Colonic mucosa (tissue), 4 donors: ENCODE data around the gene C12orf60. TPM values are rescaled to one million over a fixed set of nuclear protein-coding genes. Genes with fewer than 3 reads are reported as not detected.
"Not testable (repeated sequence)": the region's sequence is repeated elsewhere in the genome, so short reads cannot be mapped to it uniquely, and the experiment has no call there.

Experiments
- DNase-seq: peaks from one replicate; pipeline ENCODE4 v3.0.0-alpha.2; 2020
- H3K27ac ChIP-seq: fragments of 200-600 bp; one replicate; pipeline ENCODE4 v1.8.0; 2021
- H3K27me3 ChIP-seq: fragments of 200-600 bp; one replicate; pipeline ENCODE4 v1.8.0; 2021
- H3K36me3 ChIP-seq: fragments of 200-600 bp; one replicate; pipeline ENCODE4 v1.8.0; 2021
- H3K4me1 ChIP-seq: fragments of 200-600 bp; one replicate; pipeline ENCODE4 v1.8.0; 2021; ENCODE audit warnings: mild to moderate bottlenecking
- H3K4me3 ChIP-seq: fragments of 200-600 bp; one replicate; pipeline ENCODE4 v1.8.0; 2021
- H3K9ac ChIP-seq, 2 donors: one replicate each; pipeline ENCODE4 v1.7.0; 2013; ENCODE audit warnings: control low read depth in 2 of 2, low read depth in 2 of 2, low read length in 2 of 2
- H3K9me3 ChIP-seq: fragments of 200-600 bp; one replicate; pipeline ENCODE4 v1.8.0; 2021
- intact Hi-C: fragments of 100-400 bp; cut with DNase I; formaldehyde crosslinking; loops from one replicate; pipeline ENCODE4 v1.14.1; 2022
- total RNA-seq, 2 donors: library from RNA; stranded (reverse); fragmentation: NEBNext Ultra II Directional in 1 of 2; extraction: Animal tissue kit (Norgen Biotek cat#: 25700) in 1 of 2; gene quantifications; one replicate each; pipeline ENCODE4 v1.2.1, GENCODE V29; 2021
- TF ChIP-seq, protein P1 (sequence below): fragments of 200-600 bp; IDR thresholded peaks from one replicate; pipeline ENCODE4 v1.8.0; 2022; ENCODE audit warnings: antibody characterized with exemption, mild to moderate bottlenecking
- donor health status: healthy.
- donor health status: DM: no; HTN: no; CAD: no.
- donor health status: DM: no; HTN: no; CAD: no.

Gene C12orf60, protein sequence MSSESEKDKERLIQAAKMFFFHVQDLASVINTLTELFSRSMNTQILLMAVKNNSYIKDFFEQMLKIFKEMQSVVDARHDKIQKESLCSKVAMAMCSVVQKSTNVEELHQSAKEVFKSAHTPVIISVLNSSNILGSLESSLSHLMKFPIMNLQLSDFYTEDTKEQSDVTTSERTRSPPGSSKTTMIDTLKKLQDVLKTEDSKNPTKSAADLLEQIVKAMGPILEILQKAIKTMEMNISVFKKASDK
- under 1 TPM; 0.42 to 0.89 TPM for total RNA-seq

DNA sequence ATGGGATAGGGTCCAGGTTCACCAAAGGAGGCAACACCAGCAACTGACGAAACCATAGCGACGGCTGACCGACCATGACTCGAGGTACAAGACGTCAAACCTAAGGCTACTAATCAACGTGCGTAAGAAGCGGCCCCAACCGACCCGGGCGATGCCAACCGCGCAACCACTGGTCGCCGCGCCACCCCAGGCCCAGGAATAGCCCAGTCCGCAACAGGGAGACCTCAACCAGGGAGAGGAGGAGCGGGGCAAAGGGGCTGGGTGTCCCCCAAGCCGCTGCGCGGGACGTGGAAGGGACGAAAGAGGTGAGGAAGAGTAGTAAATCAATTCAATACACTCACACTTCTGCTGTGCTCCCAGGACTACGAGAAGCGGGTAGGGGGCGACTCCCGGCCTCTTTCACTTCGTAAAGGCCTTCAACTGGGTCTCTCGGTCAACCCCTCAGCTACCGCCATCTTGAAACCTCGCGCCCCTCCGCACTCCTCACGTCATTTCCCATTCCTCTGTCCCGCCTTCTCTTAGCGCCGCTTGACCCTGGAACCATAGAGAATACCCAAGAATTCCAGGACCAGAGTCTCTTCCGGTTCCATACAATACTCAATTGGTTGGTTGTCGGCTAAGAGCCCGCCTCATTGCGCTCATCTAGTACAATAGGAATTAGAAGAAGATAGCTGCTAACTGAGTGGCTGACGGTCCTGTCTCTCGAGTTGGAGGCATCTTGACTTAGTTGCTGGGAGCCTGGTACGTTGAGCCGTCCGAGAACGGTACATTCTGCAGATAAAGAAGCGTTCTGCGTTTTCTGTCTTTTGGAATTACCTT is at the start of gene C12orf60, which contains the start of gene WBP11:
Gene C12orf60 (plus strand): TSS at position 660 of the 819 bp plus-strand sequence. CDS start 19,266 bp downstream, outside the sequence.
Gene WBP11 (minus strand): TSS at position 468 of the 819 bp plus-strand sequence. CDS start 2,095 bp downstream, outside the sequence.
- TF ChIP-seq, protein P1, sequence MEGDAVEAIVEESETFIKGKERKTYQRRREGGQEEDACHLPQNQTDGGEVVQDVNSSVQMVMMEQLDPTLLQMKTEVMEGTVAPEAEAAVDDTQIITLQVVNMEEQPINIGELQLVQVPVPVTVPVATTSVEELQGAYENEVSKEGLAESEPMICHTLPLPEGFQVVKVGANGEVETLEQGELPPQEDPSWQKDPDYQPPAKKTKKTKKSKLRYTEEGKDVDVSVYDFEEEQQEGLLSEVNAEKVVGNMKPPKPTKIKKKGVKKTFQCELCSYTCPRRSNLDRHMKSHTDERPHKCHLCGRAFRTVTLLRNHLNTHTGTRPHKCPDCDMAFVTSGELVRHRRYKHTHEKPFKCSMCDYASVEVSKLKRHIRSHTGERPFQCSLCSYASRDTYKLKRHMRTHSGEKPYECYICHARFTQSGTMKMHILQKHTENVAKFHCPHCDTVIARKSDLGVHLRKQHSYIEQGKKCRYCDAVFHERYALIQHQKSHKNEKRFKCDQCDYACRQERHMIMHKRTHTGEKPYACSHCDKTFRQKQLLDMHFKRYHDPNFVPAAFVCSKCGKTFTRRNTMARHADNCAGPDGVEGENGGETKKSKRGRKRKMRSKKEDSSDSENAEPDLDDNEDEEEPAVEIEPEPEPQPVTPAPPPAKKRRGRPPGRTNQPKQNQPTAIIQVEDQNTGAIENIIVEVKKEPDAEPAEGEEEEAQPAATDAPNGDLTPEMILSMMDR, result no peak
- H3K4me1 ChIP-seq, result no peaks in the 10 kb centered on the region
- H3K9ac ChIP-seq, result peak within 1 kb of the TSS; percentile 83 to 90
- H3K36me3 ChIP-seq, result no peaks in the 10 kb centered on the region
- intact Hi-C loops, result no loop called here
- peak within 1 kb of the TSS; percentile 83 for H3K27ac ChIP-seq
- peak within 1 kb of the TSS; percentile 92 for H3K4me3 ChIP-seq
- no peaks in the 10 kb centered on the region for H3K27me3 ChIP-seq
- peak; percentile 96 for DNase-seq
- no peaks in the 10 kb centered on the region for H3K9me3 ChIP-seq

DNA sequence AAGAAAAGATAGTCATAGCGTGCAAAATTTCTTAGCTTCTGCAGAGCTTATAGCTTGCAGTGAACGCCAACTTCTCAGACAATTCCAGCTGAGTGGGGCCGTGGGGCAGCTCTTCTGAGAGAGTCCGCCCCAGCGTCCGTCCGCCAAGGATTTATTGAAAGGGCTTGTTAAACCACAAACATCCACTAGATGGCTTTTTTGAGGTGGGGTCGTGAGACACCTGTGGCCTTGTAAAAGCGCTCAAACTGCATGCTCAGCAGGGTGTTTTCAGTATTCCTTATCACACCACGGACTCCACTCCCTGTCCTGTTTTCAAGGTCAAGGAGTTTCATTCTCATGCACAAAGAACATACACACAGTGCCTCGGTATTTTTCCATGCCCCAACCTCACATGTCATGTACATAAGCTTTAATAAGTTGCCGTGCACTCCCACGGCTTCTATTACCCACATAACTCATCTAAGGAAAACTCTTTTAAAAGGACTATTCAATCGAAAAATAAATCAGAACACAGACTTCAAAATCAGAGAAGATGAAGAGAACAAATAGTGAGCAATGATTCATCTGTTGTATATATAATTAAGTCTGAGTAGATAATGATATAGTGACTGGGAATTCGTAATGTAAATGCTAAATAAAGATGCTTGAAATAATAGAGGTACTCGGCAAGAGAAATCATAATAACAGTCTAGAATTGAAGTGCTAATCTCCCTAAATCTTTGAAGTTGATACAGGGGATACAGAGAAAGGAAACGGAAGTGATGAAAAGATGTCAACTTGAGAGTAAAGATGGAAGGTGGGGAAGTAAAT is 46.9 kb upstream of the C12orf60 start:
- peak; percentile 45 for DNase-seq
- no peaks in the 10 kb centered on the region for H3K9me3 ChIP-seq
- no peaks in the 10 kb centered on the region for H3K36me3 ChIP-seq
- TF ChIP-seq, protein P1, result peak; percentile 28
- peak overlapping the region in 1 of 2 donors; percentile 10 for H3K9ac ChIP-seq
- no peak overlapping the region for H3K4me3 ChIP-seq
- H3K4me1 ChIP-seq, result no peaks in the 10 kb centered on the region
- H3K27me3 ChIP-seq, result no peaks in the 10 kb centered on the region
- intact Hi-C loops, result no loop called here
- H3K27ac ChIP-seq, result no peak overlapping the region

DNA sequence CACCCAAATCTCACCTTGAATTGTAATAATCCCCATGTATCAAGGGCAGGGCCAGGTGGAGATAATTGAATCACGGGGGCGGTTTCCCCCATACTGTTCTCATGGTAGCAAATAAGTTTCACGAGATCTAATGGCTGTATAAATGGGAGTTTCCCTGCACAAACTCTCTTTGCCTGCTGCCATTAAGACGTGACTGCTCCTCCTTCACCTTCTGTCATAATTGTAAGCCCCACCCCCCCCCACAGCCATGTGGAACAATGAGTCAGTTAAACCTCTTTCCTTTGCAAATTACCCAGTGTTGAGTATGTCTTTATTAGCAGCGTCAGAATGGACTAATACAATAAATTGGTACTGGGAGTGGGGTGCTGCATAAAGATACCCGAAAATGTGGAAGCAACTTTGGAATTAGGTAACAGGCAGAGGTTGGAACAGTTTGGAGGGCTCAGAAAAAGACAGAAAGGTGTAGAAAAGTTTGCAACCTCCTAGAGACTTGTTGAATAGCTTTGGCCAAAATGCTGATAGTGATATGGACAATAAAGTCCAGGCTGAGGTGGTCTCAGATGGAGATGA is 43.7 kb upstream of the C12orf60 start:
- H3K4me1 ChIP-seq, DNase-seq, intact Hi-C loops, H3K9ac ChIP-seq, H3K27ac ChIP-seq, H3K4me3 ChIP-seq, H3K9me3 ChIP-seq, H3K36me3 ChIP-seq, H3K27me3 ChIP-seq: not testable (repeated sequence)

DNA sequence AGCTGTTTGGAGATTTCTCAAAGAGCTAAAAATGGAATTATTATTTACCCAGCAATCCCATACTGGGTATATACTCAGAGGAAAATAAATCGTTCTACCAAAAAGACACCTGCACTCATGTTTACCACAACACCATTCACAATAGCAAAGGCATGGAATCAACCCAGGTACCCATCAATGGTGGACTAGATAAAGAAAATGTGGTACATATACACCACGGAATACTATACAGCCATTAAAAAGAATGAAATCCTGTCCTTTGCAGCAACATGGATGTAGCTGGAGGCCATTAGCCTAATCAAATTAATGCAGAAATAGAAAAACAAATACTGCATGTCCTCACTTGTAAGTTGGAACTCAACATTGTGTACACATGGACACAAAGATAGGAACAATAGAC is 38.1 kb upstream of the C12orf60 start:
- Histone ChIP-seq H3K4me1 (no peaks in the 10 kb centered on the region), H3K4me3 (no peak overlapping the region), H3K27ac (no peak overlapping the region), H3K36me3 (no peaks in the 10 kb centered on the region), H3K9ac (no peak overlapping the region), H3K27me3 (no peaks in the 10 kb centered on the region), H3K9me3 (no peaks in the 10 kb centered on the region)
- no peak for DNase-seq
- intact Hi-C loops, result no loop called here
- TF ChIP-seq, protein P1, result no peak

DNA sequence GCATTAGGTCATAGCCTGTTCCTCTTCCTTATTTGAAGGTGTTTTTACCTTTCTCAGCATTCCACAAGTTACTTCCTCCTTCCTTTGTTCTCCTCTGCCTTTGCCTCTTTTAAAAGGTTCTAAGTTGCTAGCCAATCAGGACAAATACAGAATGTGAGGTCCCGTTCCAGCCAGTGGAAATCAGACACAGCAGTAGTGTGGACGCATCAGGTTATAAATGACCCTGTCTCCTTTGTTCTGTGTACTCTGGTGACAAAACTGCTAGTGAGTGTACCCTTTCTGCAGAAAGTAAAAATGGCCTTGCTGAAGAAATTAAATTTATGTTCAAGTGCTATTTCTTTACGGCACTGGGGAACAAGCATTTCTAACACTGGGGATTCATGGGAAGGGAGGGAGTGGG is 37.5 kb upstream of the C12orf60 start:
- H3K36me3 ChIP-seq, H3K4me1 ChIP-seq, H3K4me3 ChIP-seq, DNase-seq, H3K9ac ChIP-seq, H3K27ac ChIP-seq, H3K9me3 ChIP-seq, intact Hi-C loops, H3K27me3 ChIP-seq: not testable (repeated sequence)
